Activated CD4-positive, alpha-beta T cell treated with anti-CD3 and anti-CD28 coated beads, Interleukin-2, amount 50 U/mL, for 4 hours (primary cell): ENCODE measurements around the gene GJB3.
"Not testable (repeated sequence)": the region's sequence is repeated elsewhere in the genome, so short reads cannot be mapped to it uniquely, and the experiment has no call there.

Source experiments
- DNase-seq, 2 experiments: peaks; one replicate each; pipeline ENCODE4 v3.0.0-alpha.2; 2020

The GJB3 gene

DNA sequence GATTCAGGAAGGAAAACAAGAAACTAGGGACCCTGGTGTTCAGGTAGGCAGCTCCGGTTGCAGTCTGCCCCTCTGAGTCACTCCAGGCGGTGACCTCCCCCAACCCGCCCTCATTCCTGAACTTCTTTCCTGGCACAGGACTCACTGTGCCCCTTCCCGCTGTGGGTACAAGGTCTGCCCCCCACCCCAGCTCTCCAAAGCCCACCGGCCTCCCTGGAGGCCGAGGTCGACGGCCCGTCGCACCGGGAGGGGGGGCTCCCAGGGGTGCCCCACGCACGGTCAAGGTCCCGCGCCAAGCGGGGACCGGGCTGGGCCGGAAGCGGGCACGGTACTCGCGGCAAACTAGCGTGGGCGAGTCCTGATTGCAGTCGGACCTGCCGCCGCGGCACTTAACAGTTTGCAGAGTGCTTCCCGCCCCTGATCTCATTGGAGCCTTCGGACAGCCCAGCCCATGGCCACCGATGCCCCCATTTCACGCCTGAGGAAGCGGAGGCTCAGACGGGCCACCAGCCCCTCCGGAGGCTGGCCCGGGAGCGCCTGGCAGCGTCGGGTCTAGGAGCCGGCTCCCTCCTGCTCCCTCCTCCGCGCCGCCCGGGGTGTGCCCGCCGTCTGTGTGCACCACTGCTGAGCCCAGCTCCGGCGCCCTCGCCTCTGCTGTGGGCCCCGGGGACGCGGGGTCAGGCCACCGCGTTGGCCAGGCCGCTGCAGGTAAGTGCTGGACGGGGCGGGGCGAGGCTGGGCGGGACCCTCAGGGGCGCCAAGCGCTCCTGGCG is at the start of gene GJB3:
GJB3 (plus strand) TSS at position 144 of the 773 bp plus-strand sequence. CDS start 3,549 bp downstream, outside the sequence.
- DNase-seq: no peak

DNA sequence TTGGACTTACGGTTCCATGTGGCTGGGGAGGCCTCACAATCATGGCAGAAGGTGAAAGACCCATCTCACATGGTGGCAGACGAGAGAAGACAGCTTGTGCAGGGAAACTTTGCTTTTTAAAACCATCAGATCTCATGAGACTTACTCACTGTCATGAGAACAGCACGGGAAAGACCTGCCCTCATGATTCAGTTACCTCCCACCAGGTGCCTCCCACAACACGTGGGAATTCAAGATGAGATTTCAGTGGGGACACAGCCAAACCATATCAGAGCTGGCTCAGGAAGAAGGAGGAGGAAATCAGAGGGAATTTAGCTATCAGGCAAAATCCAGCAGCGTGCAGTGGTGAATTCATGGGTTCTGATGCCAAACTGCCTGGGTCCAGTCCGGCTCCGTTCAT is 48.2 kb upstream of the GJB3 start:
- not testable (repeated sequence) for DNase-seq

DNA sequence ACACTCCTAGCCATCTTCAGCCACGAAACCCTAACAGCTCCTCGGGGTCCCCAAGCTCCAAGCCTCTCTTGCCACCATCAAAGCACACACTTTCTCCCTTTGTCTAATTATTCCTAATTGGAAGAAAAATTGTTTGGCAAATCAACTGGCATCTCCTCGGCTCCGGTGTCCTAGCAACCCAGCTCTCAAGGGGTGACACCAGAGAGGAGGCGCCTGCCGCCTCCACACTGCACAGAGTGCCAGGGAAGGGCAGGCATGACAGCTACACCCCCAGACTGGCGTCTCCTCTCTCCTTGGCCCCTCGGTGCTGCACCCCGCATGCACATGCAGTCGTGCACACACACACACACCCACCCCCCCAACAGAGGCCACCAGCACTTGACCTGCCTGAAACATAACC is 44.3 kb upstream of the GJB3 start:
- no peak for DNase-seq

DNA sequence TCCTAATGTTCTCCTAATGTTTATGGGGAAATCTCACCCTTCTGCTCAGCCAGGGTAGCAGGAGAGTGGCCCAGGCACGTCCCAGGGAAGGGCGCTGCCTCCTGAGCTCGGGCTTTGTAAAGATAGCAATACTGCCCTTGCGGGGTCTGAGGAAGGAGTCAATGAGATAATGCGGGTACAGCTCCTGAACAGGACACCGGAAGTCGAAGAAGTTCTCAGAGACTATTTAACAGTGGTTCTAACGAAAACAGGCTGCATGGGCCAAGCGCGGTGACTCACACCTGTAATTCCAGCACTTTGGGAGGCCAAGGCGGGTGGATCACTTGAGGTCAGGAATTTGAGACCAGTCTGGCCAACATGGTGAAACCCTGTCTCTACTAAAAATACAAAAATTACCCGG is 43.8 kb upstream of the GJB3 start:
- not testable (repeated sequence) for DNase-seq

DNA sequence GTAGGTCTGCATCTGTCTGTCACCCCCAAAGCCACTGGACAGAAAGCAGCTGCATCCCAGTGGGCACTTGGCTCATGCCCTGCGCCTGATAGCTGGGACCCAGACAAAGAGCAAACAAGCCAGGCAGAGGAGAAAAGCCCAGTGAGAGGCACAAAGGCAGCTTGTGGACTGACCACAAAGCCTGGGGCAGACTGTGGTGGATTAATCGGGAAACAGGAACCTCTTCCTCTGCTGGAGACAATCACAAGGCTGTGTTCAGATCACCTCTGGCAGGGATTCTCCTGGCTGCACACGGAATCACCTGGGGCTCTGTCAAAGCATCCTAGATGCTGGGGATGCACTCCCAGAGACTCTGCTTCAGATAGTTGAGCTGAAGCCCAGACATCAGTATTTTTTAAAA is 41.4 kb upstream of the GJB3 start:
- DNase-seq: no peak

DNA sequence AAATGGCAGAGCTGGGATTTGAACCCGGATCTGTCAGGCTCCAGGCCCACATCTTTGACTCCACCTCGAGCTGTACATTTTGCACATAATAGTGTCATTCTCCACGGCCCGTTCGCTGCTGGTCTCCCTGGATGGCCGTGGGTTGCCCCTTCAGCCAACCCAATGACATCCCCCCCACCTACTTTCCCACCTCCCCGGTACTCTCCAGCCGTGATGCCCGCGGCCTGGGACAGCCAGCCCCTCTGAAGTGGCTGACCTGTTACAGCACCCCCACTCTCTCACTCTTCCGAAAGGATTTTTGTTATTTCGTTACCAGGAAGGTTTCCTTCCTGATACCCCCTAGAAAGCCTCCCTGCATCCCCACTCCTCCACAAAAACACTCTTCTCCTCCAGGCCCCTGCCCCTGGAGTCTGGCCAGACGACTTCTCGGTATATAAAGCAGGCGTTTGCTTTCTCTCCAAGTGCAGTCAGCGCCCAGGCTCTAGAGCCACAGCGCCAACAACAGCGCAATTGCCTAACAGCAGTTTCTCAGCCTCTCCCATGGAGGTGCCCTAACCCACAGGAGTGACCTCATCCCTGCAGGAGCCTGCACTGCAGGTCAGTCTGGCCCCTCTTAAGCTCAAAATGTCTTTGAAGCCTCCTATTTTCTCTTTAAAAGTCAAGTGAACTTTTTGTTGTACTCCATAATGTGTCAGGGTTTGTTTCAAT is 40.7 kb upstream of the GJB3 start:
- no peak for DNase-seq

DNA sequence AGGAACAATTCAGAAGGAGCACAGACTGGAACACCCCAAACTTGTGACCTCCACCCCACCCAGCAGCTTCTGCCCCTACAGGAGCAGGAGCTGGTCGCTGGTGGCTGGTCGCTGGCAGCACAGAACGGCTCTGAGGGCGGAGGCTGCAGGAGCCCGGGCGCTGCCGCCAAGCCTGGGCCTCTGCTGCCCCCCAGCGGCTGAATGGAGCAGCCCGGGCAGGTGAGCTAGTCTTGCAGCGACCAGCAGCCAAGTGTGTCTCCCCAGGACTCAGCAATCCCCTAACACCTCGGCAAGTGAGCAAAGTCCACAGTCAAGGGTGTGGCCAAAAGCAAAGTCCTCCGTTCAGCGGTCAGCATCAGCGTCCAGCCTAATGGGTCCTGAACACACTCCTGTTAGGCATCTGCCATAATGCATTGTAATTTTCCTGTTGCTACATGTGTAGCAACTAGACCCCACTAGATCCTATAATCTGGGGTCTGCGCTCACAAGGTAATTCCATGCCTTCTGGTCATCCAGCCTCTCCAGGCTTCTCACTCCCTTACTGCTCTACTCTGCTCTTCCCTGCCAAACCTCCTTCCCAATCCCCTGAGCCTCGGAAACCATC is 38.2 kb upstream of the GJB3 start:
- peak; percentile 64 to 67 for DNase-seq

DNA sequence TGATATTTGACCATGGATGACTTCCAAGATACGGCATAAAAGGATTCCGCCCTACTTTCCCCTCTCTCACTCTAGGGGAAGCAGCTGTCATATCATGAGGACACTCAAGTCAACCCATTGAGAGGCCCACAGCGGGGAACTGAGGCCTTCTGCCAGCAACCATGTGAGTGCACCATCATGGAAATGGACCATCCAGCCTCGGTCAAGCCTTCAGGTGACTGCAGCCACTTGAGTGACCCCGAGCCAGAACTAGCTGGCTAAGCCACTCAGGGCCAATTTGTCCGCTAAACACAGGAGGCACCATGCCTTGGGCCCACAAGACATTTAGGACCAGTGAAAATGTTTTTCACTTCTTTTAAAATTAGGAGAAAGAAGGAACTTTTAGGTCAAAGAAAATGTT is 37.2 kb upstream of the GJB3 start:
- no peak for DNase-seq

DNA sequence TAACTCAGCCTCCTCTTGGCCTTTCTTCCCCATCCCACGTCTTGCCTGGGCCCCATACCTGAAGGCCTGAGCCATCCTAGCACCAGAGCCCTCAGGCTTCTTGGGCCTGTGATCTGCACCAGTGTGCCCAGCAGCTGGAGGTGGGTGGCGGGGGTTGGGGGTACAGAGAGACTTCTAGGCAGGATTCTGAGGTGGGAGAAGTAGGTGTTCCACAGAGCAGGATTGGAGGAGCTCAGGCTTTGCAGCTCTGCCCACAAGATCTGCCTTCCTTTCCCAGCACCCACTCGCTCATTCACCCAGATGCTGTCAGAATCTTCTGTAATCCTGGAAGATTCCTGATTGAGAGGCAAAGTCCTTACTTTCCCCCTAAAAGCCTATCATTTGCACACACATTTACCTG is 36.2 kb upstream of the GJB3 start:
- no peak for DNase-seq

DNA sequence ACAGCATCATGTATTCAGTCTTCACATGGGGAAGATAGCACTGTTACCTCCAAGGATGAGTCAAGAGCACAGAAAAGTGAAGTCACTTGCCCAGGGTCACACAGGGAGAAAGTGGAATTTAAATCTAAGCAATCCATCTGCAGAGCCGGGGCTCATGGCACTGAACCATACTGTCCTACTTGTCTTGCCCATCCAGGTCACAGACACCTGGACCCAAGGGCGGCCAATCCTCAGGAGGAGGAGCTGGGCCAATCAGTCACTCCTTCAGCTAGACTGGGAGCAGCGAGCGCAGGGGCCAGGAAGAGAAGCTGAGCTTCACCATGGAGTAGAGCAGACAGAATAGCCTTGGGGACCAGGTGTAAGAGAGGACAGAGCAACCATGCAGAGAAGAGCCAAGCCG is 35.3 kb upstream of the GJB3 start:
- DNase-seq: no peak

DNA sequence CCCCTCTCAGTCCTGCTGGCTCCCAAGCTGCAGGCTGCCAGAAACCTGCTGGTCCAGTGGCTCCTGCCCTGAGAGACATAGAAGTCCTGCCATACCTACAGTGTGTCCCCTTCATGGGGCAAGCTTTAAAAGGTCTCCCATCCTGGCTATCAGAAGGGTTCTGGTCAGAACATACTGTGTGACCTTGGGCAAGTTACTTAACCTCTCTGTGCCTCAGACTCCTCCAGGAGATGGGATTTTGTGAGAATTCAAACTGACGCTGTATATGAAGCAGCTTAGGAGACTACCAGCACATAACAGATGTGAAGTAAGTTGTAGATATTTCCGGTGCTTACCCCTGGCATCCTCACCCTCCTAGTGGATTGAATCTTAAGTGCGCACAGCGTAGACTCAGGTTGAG is 34.9 kb upstream of the GJB3 start:
- no peak for DNase-seq

DNA sequence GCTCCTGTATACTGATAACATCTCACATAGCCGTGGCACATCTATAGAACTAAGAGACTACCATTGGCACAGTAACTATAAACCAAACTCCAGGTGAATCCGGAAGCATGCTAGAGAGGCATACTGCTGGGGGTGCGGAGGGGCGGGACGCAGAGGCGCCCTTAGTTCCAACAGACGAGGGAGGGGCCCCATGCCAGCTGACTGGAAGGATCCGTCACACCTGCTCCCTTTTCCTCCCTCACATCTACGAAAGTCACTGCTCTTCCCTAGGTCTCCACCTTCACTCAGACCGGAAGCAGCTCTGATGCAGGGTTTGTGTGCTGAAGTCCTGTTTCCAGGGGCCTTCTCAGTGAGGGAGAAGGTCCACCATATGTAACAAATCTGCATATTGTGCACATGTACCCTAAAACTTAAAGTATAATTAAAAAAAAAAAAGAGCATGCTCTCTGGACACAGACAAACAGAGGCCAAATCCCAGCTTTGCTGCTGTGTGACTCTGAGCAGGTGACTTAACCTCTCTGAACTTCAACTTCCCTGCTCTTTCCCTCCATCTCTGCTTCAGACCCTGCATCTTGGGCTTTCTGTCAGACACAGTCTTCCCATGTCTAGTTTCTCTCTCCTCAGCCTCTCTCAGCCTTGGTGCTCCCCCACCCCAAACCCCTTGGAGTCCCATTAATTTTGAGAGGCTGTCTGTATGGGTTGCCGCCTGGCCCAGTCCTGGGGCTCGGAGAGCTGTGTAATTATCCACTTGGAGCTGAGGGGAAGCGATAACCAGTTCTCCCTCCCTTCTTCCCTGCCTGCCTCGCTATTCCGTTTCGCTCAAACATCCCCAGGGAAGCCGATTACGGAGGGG is 34.0 kb upstream of the GJB3 start:
- no peak for DNase-seq

DNA sequence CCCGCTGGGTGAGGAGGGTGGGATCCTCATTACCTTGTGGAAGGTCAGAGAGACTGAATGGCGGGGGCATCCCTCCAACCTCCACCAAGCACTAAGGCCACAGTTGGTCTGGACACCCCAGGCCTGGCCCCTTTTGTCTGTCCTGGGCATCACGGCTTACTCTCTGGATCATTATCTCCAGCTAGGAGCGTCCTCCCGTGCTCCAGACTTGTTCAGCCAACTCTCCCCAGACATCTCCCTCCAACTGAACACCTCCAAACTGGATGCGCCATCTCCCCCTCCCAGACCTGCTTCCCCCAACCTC is 33.4 kb upstream of the GJB3 start:
- no peak for DNase-seq

DNA sequence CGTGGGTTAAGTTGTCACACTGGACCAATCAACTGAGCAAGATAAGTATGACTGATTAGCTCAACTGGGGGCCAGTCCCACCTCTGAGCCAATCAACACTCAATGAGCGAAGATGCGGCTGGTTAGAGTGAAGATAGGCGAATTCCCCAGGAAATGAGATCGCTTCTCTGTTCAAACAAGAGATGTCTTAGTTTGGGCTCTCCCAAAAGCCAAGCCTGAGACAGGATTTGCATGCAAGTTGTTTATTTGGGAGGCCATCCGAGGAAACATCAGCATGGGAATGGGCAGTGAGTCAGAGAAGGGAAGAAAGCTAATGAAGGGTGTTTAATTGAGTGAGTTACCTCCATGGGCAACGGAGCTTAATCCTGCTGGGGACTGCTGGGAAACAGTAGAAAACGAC is 31.0 kb upstream of the GJB3 start:
- DNase-seq: no peak

DNA sequence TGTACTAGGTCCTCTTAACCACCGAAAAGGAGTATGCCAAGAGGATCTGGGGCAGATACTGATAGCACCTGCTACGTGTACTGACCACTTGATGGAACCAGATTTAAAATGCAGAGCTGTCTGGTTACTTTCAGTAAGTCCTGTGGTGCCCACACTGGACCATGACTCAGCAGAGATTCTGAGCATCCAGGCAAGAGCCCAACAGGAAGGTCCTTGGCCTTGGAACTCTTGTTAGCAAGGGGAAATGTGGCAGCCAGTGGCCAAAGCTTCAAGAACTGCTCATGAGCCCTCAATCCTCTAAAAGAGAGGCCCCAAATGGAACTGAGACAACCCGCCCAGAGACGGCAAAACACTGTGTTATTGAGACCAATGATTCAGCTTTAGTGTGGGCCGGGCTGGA is 30.4 kb upstream of the GJB3 start:
- no peak for DNase-seq

DNA sequence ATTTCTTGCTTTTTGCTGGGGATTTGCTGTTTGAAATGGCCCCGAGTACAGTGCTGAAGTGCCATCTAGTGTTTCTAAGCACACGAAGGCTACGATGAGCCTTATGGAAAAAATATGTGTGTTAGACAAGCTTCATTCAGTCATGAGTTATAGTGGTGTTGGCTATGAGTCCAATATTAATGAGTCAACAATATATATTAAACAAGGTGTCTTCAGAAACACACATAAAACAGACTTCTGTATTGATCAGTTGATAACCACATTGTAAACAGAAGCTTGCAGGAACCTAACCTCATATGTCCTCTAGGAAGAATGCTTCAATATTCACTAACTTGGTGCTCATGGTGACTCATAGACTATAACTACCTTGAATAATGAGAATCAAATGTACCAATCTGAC is 27.9 kb upstream of the GJB3 start:
- no peak for DNase-seq

DNA sequence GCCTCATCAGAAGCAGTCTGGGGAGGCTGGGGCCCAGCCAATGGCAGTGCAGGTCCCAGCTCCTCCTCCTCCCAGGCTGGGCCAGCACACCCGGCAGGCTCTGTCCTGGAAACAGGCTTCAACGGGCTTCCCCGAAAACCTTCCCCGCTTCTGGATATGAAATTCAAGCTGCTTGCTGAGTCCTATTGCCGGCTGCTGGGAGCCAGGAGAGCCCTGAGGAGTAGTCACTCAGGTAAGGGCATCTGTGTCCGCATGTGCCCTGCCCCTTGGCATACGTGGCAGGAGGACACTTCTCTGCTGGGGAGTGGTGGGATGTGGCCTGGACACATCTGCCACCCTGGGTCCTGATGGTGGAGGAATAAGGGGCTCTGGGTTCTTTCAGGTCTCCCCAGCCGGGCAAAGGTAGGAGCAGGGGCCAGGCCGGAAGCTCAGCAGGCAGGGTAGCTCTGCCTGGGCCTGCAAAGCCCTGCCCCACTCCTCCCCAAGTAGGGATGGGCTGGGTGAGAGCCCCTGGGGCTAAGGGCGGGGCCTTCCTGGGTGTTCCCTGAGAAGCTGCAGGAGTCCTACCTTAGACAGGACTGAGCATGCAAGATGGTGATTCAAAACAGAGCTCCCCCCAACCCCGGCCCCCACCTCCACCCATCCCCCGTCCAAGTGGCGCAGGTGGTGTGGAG is 25.9 kb upstream of the GJB3 start, which contains the start of gene GJB5:
GJB5 (plus strand) TSS at position 84 of the 674 bp plus-strand sequence. CDS start 2,284 bp downstream, outside the sequence.
- DNase-seq: no peak

DNA sequence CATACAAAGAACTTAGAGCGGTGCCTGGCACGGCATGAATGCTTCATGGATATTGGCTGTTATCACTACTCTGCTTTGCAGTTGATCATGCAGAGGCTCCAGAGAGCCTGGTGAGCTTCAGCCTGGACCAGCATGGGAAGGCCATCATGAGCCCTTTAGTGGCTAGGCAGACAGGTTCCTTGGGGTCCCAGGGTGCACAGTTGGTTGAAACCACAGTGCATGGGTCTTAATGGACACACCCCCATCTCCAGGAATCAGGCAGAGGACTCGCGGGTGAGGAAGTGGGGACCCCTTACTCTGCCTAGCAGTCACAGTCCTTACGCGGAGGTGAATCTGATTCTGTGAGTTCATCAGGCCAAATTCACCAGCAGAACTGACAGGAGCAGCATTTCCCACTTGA is 25.1 kb upstream of the GJB3 start:
- no peak for DNase-seq

DNA sequence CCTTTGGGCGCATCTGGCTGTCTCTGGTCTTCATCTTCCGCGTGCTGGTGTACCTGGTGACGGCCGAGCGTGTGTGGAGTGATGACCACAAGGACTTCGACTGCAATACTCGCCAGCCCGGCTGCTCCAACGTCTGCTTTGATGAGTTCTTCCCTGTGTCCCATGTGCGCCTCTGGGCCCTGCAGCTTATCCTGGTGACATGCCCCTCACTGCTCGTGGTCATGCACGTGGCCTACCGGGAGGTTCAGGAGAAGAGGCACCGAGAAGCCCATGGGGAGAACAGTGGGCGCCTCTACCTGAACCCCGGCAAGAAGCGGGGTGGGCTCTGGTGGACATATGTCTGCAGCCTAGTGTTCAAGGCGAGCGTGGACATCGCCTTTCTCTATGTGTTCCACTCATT is 23.6 kb upstream of the GJB3 start:
- DNase-seq: no peak

DNA sequence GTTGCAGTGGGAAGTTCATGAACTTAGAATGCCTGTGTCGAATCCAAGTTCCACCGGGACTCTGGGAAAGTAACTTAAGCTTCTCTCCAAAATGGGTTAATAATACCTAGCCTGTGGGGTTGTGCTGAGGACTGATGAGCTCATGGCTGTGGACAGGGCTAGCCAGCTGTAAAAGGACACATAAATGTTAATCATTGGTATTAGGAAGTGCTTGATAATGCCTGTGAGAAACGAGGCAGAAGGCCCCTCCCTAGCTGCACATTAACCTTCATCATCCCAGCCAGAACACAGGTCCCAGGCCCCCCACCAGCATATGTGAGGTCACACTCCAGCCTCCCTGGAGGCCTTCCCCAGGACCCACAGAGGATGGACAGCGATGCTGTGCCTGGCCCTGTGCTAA is 22.3 kb upstream of the GJB3 start:
- DNase-seq: no peak

DNA sequence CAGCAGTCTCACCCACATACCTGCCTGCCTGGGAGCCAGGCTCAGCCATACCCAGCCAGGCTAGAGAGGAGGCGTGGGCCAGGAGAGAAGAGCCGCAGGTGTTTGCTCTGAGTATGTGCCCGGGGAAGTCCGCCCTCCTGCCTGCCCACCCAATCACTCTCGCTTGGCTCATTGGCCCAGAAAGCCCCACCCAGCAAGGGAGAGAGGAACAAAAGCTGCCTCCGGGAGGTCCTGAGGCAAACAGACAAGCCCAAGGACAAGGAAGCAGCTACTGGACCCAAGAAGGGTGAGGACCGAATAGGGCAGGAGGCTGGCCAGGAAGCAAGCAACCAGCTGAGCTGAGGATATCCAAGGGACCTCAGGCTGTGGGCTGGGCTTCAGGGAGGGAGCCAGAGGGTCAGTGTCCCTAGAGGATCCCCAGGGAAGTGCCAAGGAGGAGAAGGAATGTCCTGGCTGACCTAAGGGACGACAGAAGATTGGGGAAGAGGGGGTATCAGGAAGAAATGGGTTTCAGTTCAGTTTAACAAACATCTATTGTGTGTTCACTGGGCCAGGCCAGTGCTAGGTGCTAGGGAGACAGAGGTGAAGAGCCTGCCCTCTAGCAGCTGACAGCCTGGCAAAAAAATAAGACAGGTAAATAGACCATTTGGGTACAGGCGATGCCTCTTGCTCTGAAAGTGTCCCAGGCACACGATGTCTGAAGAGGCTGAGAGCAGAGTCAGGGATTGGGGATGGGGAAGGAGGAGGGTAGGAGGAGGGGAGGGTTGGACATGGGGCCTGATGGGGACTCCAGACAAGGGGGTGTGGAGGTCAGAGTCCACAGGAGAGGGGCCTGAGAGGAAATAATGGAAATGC is 21.3 kb upstream of the GJB3 start, which contains the start of gene GJB4:
GJB4 (plus strand) TSS at position 238 of the 855 bp plus-strand sequence. CDS start 1,515 bp downstream, outside the sequence.
- no peak for DNase-seq
